ENCODE data around the gene DNAJC2. TPM values are rescaled to one million over a fixed set of nuclear protein-coding genes. Genes with fewer than 3 reads are reported as not detected.

Gene DNAJC2
- total RNA-seq, 2 experiments from 2014 or later = 45.8 to 48.9 TPM

GRCh38 chr7:103387242-103387641, 42.7 kb upstream of the DNAJC2 start:
- no peak for TF ChIP-seq CTCF (IDR thresholded peaks at IDR 0.05)
- Mint-ChIP-seq H3K9me3 (no peaks in the 10 kb centered on the region), H3K36me3 (ENCODE audit: low read depth) (no peaks in the 10 kb centered on the region), H3K4me1 (ENCODE audit: low read depth) (no peaks in the 10 kb centered on the region), H3K27me3 (peaks cover 10% of the 10 kb centered on the region), H3K4me3 (no peak overlapping the region), H3K27ac (no peak overlapping the region)
- ATAC-seq (no peak), DNase-seq (no peak)
- ChIA-PET CTCF (no interaction called here), POLR2A (no interaction called here)
- intact Hi-C loops (cut with micrococcal nuclease) = no loop called here

- ATAC-seq (no peak), DNase-seq (no peak)
- Mint-ChIP-seq H3K27me3 (peaks cover 4% of the 10 kb centered on the region), H3K9me3 (no peaks in the 10 kb centered on the region), H3K36me3 (ENCODE audit: low read depth) (no peaks in the 10 kb centered on the region), H3K4me3 (no peak overlapping the region), H3K27ac (no peak overlapping the region), H3K4me1 (ENCODE audit: low read depth) (no peaks in the 10 kb centered on the region)
- intact Hi-C loops (cut with micrococcal nuclease) = no loop called here
- POLR2A ChIA-PET = no interaction called here
- TF ChIP-seq CTCF (IDR thresholded peaks at IDR 0.05) = no peak
- CTCF ChIA-PET = no interaction called here
These were observed 37.5 kb upstream of the DNAJC2 start for GRCh38 chr7:103382032-103382402.

GRCh38 chr7:103381280-103382031, 36.9 kb upstream of the DNAJC2 start:
- no peaks in the 10 kb centered on the region for H3K9me3 Mint-ChIP-seq
- CTCF ChIA-PET = no interaction called here
- intact Hi-C loops (cut with micrococcal nuclease) = no loop called here

GRCh38 chr7:103380395-103381191, 36.0 kb upstream of the DNAJC2 start:
- no peak overlapping the region for H3K4me3 Mint-ChIP-seq
- no peak for TF ChIP-seq CTCF (IDR thresholded peaks at IDR 0.05)
- CTCF ChIA-PET = no interaction called here
- POLR2A ChIA-PET = no interaction called here
- intact Hi-C loops (cut with micrococcal nuclease) = no loop called here
- H3K27me3 Mint-ChIP-seq = peaks cover 4% of the 10 kb centered on the region
- H3K4me1 Mint-ChIP-seq (ENCODE audit: low read depth) = no peaks in the 10 kb centered on the region
- H3K36me3 Mint-ChIP-seq (ENCODE audit: low read depth) = no peaks in the 10 kb centered on the region
- no peak for ATAC-seq
- no peak overlapping the region for H3K27ac Mint-ChIP-seq
- H3K9me3 Mint-ChIP-seq = no peaks in the 10 kb centered on the region
- DNase-seq = no peak

More at GRCh38 chr7:103381280-103382031, 36.9 kb upstream of the DNAJC2 start:
- H3K27me3 Mint-ChIP-seq = peaks cover 4% of the 10 kb centered on the region
- ATAC-seq (no peak), DNase-seq (no peak)
- no peak for TF ChIP-seq CTCF (IDR thresholded peaks at IDR 0.05)
- POLR2A ChIA-PET = no interaction called here
- H3K4me3 Mint-ChIP-seq = no peak overlapping the region
- no peak overlapping the region for H3K27ac Mint-ChIP-seq
- no peaks in the 10 kb centered on the region for H3K36me3 Mint-ChIP-seq (ENCODE audit: low read depth)
- H3K4me1 Mint-ChIP-seq (ENCODE audit: low read depth) = no peaks in the 10 kb centered on the region

All from activated CD8-positive, alpha-beta T cell treated with anti-CD3 and anti-CD28 coated beads for 36 hours (primary cell).